Measurements from ENCODE around the gene GPC3.
"Not testable (repeated sequence)": the region's sequence is repeated elsewhere in the genome, so short reads cannot be mapped to it uniquely, and the experiment has no call there.

The GPC3 gene

DNA sequence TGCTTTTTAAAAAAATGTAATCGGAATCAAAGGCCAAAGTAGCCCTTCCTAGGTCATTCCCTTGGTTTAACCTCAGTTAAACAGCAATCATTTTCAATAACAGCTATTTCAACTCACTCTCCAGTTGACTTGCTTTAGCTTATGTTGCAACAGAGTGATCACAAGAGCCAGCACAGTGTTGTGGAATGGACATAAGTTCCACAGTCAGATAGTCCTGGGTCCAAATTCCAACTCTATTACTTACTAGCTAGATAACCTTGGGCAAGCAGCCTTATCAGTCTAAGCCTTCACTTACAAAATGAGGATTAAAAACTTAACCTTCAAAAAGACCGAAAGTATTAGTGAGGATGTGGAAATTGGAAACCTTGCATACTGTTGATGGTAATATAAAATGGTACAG lies 9.2 kb upstream of the GPC3 start:
- ChIA-PET CTCF (no interaction called here), POLR2A (no interaction called here)
- no peak for DNase-seq (ENCODE audit: extremely low spot score)
- no peak for TF ChIP-seq CTCF (IDR thresholded peaks at IDR 0.05; ENCODE audit: control extremely low read depth, extremely low read depth, low read depth, missing control alignments)

DNA sequence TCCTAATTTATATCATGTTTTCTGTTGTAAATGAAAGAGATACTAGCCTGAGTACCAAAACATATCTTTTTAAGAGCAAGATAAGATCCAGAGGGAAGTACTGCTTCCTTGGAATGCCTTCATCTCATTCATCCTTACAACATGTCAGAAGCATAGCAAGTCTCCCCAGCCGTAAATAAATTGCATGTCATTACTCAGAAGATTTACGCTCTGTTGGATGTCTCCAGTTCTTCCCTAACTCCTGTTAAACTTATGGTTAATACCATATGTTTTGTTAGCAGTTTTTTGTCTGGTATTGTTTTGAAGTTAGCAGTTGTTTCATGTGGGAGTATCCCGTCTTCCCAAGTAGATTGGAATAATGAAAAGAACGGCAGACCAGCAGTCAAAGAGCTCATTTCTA lies 7.5 kb upstream of the GPC3 start:
- ChIA-PET POLR2A (no interaction called here), CTCF (no interaction called here)
- no peak for TF ChIP-seq CTCF (IDR thresholded peaks at IDR 0.05; ENCODE audit: control extremely low read depth, extremely low read depth, low read depth, missing control alignments)
- DNase-seq (ENCODE audit: extremely low spot score): no peak

DNA sequence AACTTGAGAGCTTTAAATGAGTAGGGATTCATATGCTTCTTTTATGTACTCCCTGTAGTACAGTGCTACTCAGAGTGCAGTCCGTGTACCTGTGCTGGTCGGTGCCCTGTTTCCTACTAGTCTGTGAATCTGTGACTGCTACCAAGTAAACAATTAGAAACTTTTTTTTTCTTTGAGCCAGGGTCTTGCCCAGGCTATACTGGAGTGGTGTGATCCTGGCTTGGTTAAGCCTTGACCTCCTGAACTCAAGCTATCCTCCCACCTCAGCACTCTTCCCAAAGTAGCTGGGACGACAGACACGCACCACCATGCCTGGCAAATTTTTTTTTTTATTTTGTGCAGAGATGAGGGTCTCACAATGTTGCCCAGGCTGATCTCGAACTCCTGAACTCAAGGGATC lies 6.4 kb upstream of the GPC3 start:
- POLR2A ChIA-PET: no interaction called here
- DNase-seq (ENCODE audit: extremely low spot score): no peak
- no peak for TF ChIP-seq CTCF (IDR thresholded peaks at IDR 0.05; ENCODE audit: control extremely low read depth, extremely low read depth, low read depth, missing control alignments)
- CTCF ChIA-PET: no interaction called here

- CTCF ChIA-PET; POLR2A ChIA-PET; DNase-seq (ENCODE audit: extremely low spot score): not testable (repeated sequence)
These were observed 5.7 kb upstream of the GPC3 start for GRCh38 chrX:133991057-133991456.

GRCh38 chrX:133989993-133990392 lies 4.6 kb upstream of the GPC3 start:
- ChIA-PET CTCF (interaction anchor here (1.6 kb wide), 1 partner anchor 36 kb away, joined by 4 read pairs; no protein-coding TSS in a partner anchor), POLR2A (no interaction called here)
- no peak for TF ChIP-seq CTCF (IDR thresholded peaks at IDR 0.05; ENCODE audit: control extremely low read depth, extremely low read depth, low read depth, missing control alignments)
- DNase-seq (ENCODE audit: extremely low spot score): no peak

DNA sequence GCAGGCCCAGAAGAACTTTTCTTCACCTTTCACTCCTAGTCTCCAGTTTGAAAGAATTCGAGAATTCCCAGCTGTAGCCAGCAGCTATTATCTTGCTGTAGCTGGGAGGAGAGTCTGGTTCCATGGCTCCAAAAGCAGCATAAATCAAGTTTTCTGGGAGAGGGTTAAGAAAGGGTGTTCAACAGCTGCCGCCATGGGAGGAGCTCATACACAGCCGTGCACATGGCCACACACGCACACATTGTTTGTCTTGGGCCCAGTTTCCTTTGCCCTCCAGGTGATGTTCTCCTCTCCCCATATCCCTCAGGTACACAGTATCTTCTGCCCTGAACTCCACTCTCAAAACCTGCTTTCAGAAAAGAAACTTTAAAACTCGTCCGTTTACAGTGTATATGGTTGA lies 4.1 kb upstream of the GPC3 start:
- CTCF ChIA-PET: interaction anchor here (1.6 kb wide), 1 partner anchor 36 kb away, joined by 4 read pairs; no protein-coding TSS in a partner anchor
- no peak for TF ChIP-seq CTCF (IDR thresholded peaks at IDR 0.05; ENCODE audit: control extremely low read depth, extremely low read depth, low read depth, missing control alignments)
- no peak for DNase-seq (ENCODE audit: extremely low spot score)
- POLR2A ChIA-PET: no interaction called here

- no peak for DNase-seq (ENCODE audit: extremely low spot score)
- CTCF ChIA-PET: no interaction called here
- POLR2A ChIA-PET: no interaction called here
These were observed 2.6 kb upstream of the GPC3 start for GRCh38 chrX:133988010-133988409.

More at GRCh38 chrX:133988010-133988409, 2.6 kb upstream of the GPC3 start:
- TF ChIP-seq CTCF (IDR thresholded peaks at IDR 0.05; ENCODE audit: control extremely low read depth, extremely low read depth, low read depth, missing control alignments): no peak
